NCI-H2171 treated with DMSO at 0.1 percent for 48 hours (cell line): ENCODE measurements around the gene GUF1.
"Not testable (repeated sequence)": the region's sequence is repeated elsewhere in the genome, so short reads cannot be mapped to it uniquely, and the experiment has no call there.

ENCODE experiments used
- DNase-seq: peaks from one replicate; lab custom pipeline; 2025; lab: John Stamatoyannopoulos, UW

GUF1 gene

DNA sequence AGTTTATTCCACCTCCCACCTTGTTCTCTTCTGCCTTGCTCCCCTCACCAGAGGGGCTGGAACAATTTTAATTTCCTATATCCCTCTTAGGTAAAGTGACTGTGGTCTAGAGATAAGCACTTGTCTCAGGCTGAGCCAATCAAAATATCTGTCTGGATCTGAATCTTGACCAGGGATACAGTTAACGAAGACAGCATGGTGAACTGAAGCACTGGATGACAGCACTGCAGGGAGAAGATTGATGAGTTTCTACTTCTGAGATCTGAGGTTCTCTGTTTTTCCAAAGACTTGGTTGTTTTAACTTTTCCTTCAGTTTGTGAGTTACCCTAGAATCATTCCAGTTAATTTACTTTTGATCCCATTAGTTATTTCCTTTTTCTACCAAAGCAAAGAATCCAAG is 34.9 kb downstream of the GUF1 start:
- DNase-seq: no peak

DNA sequence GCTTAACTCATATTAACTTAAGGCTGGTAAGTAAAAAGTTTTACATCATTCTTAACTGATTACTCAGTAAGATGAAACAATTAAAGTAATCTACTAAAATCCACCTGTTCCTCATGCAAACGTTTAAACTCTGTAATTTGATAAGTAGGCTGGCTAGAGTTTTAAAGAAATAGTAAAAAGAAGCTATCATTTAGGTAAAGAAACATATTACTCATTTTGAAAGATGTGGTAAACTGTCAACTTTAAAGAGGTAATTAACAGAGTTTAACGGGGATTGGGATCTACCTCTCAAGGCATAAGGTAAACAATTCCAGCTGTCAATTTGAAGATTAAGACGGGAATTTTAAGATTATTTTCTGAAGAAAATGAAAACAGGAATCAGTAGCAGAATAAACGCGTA is 38.4 kb downstream of the GUF1 start:
- no peak for DNase-seq

DNA sequence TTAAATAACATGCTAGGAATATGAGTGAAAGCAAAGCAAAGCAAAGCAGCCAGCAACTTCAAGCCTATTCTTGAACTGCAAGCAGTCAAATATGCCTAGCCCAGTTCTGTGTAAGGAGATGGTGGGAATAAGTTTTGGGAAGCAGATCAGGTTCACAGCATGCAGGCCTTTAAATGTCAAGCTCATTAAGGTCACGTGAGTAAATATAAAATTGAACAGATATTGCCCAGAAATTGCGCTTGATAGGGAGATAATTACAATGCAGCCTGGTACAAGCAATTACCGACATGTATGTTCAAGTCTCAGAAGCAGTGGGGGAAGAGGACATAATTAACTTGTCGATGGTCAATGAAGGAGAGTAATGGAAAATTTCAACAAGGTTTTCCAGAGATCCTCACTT is 42.2 kb downstream of the GUF1 start:
- DNase-seq: no peak

DNA sequence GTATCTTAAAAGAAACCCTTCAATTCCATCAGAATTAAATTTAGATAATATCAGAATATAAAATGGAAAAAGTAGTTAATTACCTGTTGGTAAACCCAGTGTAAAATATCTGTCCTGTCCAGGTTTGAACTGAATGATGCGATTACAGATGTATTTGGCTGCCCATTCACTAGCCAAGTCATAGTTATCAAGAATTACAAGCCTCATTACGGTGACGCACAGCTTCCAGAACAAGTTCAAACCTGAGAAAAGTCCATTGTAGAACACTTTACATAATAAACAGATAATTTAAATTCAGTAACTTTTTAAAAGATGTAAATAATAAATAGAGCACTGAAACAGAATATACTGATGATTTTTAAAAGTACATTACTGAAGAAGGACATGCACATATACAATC is 43.8 kb downstream of the GUF1 start:
- no peak for DNase-seq

DNA sequence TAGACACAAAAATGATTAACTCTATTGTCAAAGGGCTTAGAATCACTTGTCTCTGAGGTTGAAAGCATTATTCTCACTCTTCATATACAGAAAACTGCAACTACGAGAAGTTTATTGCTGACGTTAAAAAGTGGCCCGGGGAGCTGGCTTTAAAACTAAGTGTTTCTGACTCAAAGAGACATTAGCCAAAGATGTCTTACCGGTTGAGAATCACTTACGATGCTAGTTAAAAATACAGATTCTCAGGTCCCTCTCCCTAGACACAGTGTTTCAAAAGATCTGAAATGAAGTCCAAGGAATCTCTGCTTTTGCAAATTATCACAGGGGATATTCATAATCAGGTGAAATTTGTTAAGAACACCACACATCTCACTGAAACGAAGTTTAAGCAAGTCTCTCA is 46.9 kb downstream of the GUF1 start:
- DNase-seq: no peak

DNA sequence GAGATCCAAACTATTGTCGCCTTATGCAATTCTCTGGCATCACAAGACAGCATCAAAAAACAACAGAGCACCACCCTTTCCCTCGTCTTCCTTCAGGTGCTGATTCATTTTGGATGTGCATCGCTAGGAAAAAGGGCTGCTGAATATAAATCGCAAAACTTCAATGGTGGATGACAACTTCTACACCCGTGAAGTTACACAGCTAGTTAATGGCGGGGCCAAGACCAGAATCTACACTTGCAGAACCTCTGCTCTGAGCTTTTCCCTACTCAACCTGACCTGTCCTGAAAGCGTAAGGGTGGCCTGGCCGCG is 47.5 kb downstream of the GUF1 start:
- DNase-seq: peak; percentile 32

DNA sequence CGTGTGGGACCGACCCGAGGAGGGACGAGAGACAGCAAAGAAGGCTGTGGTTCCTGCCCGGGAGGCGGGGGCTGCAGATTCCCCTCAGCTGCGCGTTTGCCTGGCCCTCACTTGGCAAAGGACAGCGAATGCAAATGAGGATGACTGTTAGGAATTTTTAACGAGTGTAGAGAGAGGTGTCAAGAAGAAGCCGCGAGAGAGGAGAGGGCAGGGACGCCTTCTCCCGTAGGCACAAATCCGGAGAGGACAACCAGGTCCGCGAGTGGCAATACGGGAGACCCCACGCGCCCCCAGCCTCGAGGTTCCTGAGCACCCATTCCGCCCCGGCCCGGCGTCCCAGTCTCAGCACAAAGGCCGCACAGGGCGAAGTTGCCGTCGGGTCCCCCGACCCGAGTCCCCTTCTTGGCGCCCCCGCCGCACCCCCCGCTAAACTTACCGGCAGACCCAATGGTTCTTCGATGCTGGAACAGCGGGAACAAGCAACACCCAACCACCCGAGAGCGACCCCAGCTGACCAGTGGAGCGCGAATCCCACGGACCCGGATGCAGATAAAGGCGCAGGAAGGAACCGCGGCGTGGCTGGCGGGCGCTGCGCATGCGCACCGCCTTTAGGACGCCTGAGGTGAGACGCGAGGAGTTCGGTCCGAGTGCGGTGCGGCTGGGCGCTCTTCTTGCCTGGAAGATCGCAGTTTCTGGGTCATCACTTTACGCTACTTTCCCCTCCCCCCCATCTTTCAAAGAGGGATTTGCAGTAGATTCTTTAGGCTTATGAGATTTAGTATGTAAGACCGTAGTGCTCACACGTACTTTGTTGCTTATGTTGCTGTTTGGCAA is 48.0 kb downstream of the GUF1 start, which contains the start of gene GNPDA2:
TSS of gene GNPDA2 (minus strand) at position 519 of the 834 bp plus-strand sequence. CDS start 4,349 bp downstream, outside the sequence.
- DNase-seq: peak; percentile 78

DNA sequence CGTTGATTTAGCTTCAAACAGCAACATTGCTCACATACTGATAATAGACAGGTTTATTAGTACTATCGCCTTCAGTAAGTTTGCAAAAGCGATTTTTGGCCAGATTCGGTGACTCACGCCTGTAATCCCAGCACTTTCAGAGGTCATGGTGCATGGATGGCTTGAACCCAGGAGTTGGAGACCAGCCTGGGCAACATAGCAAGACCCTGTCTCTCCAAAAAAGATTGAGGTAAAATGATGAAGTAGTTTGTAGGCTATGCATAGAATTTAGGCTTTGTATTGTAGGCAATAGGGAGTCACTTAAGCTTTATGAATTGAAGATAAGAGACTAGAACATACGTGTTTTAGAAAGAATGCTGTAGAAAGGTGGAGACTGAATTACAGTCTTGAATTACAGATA is 49.3 kb downstream of the GUF1 start:
- no peak for DNase-seq

DNA sequence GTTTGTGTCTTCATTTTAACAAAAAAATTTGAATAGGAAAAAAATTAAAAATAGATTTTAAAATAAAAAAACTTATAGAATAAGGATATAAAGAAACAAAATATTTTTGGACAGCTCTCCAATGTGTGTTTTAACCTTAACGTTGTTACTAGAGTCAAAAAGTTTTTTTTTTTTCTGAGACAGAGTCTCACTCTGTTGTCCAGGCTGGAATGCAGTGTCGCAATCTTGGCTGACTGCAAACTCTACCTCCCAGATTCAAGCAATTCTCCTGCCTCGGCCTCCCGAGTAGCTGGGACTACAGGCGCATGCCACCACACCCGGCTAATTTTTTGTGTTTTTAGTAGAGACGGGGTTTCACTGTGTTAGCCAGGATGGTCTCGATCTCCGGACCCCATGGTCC is 50.5 kb downstream of the GUF1 start:
- DNase-seq: not testable (repeated sequence)

DNA sequence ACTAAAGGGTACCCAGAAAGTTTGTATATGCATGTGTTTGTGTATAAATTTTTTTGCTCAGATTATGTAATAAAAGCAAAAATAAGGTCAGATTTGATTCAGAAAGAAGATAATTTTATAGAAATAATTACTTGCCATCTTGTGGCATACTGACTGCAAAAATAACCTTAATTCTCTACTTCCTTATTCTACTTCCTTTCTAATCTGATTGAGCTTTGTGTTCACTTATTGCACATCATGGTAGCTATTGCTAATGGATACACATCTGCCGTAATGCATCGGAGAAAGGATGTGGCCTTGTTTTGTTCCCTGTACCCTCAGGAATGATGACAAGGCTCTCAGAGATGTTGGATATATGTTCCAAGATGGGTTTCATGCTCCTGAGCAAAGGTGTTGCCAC is 58.7 kb downstream of the GUF1 start:
- no peak for DNase-seq

DNA sequence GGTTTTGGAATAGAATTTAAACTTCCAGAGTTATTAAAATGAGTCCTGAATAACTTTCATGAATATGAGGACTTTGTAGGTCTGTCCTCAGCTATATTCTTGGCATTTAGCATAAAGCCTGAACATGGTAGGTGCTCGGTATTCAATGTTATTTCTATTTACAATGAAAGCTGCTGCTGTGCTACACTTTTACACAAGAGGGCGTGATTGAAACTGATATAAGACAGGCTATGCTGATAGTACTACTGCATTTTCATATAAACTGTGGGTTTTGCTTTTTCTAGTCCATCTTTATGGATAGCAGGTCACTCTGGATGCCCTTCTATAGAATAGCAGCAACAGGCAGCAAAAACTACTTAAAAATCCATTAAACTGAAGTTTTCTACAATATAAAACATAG is 60.4 kb downstream of the GUF1 start:
- DNase-seq: no peak

DNA sequence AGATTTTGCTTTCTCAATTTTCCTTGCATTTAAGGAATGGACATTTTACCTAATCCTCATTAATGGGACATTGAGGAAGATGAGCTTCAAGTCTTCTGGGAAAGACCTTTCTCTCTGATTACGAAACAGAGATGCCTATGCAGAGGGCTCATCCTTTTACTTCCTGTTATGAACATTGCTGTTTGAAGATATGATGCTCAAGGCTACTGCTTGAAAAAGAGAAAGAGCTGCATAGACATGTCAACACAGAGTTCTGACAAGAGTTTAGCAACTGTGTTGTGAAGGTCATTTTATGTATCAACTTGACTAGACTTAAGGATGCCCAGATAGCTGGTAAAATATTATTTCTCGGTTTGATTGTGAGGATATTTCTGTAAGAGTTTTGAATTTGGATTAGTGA is 62.0 kb downstream of the GUF1 start:
- no peak for DNase-seq
